HG03097 (cell line): ENCODE data around the gene NRSN1.
"Not testable (repeated sequence)": the region's sequence is repeated elsewhere in the genome, so short reads cannot be mapped to it uniquely, and the experiment has no call there.

Source experiments
- ATAC-seq: cut with Tn5 transposase; IDR thresholded peaks from one replicate; pipeline ENCODE4 v1.9.1; 2021; ENCODE audit not compliant: unreplicated experiment, low FRiP score

Gene NRSN1

DNA sequence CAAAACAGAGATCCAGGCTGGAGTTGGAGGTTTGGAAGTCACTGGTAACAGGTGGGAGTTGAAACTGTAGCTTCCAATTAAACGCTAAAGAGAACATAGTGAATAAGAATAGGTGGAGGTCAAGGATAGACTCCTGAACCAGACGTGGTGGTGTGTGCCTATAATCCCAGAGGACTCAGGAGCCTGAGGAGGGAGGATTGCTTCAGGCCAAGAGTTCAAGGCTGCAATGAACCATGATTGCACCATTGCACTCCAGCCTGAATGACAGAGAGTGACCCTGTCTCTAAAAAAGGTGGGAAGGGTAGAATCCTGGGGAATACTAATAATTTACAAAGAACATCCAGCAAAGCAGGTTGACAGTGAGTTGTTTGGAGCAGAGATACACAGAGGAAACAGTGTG, 13.6 kb downstream of the NRSN1 start:
- ATAC-seq, result no peak

DNA sequence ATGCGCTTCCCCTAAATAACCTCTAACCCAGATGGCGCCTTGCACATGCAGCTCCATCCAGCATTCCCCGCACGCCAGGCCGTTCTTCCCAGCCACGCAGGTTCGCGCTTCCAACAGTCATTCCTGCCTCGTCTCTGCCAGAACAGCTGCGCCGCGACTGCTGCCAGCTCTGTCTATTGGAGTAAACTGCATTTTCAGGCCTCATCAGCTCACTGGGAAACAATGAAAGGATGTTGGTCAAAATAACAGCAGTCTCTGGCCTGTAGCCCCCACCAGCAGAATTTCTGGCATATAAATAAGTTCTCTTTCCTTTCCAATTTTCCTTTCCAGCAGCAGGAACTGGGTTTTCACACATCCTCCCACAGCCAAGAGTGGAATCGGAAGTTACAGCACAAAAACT, 14.6 kb downstream of the NRSN1 start:
- no peak for ATAC-seq

DNA sequence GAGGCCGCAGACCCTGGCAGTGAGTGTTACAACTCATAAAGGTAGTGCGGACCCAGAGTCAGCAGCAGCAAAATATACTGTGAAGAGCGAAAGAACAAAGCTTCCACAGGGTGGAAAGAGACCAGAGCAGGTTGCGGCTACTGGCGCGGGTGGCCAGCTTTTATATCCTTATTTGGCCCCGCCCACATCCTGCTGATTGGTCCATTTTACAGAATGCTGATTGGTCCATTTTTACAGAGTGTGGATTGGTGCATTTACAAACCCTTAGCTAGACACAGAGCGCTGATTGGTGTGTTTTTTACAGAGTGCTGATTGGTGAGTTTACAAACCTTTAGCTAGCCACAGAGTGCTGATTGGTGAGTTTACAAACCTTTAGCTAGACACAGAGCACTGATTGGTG, 16.7 kb downstream of the NRSN1 start:
- ATAC-seq, result not testable (repeated sequence)

DNA sequence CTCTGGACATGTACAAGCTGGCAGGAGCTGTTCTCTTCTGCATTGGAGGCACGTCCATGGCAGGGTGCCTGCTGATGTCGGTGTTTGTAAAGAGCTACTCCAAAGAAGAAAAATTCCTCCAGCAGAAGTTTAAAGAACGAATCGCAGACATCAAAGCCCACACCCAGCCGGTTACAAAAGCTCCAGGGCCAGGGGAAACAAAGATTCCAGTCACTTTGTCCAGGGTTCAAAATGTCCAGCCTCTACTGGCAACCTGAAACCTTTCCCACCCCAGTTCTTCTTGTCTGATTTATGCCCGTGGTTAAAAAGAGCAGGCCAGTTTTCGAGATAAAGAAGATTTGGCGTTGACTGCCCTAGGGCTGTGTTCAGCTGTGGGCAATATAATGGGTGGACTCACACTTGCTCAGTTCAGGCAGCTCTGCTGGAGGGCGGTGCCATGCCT, 19.7 kb downstream of the NRSN1 start:
- ATAC-seq, result no peak

DNA sequence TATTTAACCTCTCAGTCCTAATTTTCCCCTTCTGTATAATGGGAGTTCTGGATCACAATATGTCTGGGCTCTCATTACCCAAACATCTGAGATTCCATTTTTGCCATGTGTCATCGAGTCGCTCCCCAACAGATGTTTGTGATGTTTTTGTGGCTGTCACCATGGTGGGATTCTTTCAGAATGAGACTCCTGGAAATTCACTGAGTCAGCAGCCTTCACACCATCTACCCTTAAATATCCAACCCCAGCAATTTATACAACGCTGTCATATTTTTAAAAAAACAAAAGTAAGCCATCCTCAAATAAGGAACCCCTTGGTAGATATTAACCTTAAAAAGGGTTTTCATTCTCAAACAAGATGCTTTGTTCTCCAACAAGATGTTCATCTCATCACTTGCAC, 20.9 kb downstream of the NRSN1 start:
- no peak for ATAC-seq

DNA sequence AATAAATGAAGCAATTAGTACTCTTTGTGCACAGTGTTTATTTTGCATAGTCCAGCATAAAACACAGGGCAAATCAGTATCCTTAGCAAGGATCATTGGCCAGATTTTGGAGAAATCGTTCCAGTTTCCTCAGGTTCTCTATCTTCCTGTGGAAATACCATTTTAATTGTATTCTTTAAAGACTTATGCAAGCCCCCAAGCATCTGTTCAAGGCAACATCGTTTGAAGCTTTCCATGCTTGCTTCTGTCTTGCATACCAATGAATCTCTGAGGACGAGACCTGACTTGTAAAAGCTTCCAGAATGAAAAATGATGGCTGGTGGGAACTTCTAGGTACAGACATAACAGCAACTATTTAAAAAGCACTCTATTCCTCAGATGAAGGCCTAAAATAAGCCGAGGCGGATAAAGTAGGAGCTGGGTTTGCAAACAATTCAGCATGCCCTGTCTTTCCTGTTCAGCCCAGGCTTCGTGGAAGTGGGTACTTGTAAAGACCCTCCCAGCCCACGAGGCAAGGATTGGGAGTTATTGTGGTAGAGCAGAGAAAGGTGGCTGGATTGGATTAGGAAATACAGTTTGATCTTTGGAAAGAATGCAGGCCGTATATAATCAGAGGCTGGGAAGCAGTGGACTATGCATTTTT, 21.6 kb downstream of the NRSN1 start:
- ATAC-seq, result no peak

DNA sequence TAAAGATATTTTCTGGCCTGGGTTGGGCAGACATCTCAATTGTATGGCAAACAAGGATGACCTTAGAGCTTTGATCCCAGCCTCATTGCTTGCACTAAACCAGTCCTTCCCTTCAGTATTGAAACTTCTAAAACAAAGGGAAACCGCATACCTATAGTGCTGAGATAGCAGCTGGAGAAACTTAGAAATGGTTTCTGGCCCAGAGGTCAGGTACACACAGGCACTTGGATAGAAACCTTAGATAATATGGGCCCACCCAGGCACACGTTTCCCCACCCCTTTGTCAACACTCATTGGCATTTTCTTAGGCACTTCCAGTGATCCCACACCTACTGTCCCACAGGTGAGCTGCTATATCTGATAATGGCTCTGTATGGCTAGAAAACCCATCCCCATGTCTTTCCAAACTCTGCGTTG, 22.1 kb downstream of the NRSN1 start:
- no peak for ATAC-seq

DNA sequence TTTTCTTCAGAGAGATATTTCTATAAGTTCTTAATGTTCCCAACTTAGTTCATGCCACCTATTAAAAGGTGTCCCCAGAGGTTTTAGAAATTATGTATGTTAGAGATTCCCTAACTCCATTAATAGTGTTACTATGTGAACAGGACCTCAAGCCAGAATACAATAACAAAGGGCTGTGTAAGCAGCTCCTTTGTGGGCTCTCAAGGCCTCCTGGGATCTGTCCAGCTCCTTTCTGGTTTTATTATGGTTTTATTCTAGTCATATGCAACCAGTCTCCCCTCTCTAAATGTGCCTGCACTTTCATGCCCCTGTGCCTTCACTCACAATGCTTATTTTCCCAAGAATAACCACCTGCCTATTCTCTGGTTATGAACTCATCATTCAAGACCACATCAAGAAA, 22.7 kb downstream of the NRSN1 start:
- ATAC-seq, result no peak

DNA sequence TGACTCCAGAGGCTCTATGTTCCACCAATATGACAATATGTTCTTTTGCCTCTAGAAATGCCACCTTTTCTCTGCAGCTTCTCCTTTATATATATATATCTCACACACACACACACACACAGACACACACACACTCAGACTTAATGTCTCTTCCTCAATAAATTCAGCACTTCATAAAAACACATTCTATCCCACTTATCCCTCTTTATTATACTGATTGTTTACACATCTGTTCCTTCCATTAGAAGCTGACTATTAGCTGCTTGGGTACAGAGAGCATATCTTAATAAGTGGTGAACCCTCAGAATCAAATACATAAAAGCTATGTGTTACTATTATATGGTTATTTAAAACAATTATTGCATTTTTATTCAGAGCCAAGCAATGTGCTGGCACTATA, 23.3 kb downstream of the NRSN1 start:
- ATAC-seq, result no peak

DNA sequence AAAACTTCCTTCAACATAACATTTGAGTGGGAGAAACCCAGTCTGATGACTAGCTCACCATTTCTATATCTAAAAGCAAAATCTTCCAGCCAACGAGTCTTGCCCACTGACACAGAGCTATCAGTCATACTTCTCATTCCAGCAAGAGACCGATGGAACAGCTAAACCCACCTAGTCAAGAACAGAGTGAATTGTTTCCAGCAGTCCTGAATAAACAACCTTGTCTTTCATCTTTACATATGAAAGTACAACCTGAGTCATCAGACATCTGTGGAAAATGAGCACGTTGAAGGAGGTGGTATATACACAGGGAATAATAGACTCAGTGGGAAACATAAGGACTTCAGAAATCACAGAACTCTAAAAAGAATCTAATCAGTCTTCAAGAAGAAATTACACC, 23.8 kb downstream of the NRSN1 start:
- no peak for ATAC-seq

DNA sequence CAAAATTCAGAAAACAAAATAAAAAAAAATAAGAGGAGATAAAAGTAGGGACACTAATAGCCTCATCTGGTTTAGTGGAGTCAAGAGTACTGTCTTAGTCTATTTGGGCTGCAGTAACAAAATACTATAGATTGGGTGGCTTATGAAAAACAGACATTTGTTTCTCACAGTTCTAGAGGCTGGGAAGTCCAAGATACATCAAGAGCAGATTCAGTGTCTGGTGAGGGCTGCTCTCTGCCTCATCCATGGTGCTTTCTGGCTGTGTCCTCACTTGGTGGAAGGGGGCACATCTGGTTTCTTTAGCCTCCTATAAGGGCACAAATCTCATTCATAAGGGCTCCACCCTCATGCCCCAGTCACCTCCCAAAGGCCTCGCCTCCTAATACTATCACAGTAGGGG, 26.0 kb downstream of the NRSN1 start:
- no peak for ATAC-seq

DNA sequence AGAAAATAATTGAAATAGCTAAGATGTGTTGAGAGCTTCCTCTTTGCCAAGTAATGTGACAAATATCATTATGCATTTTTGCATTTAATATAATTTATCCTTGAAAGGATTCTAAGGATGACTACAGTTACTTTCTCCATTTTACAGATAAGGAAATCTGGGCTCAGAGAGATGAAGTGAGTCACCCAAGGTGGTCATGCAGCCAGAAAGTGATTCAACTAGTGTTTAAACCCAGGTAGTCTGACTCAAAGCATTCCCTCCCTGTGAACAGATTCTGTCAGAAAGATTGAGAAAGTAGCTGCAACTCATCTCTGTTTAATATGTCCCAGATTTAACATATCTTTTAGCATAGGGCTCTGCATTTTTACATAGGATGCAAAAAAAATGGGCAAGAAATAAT, 28.1 kb downstream of the NRSN1 start:
- no peak for ATAC-seq

DNA sequence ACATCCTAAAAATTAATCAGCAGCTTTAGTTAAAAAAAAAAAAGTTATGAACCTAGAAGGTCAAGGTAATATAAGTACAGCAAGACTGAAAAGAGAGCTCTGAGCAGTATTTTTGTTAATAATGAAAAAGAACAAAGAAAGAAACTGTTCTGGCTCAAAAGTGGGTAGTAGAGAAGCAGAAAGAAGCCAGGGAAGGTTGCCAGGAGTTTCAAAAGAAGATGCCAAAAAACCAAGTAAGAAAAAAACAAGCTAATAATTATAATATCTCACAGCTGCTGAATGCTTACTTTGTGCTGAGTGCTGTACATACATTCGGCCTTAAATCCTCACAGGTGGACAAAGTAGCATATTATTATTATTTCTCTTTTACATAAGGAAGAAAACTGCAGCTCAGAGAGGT, 31.9 kb downstream of the NRSN1 start:
- no peak for ATAC-seq

DNA sequence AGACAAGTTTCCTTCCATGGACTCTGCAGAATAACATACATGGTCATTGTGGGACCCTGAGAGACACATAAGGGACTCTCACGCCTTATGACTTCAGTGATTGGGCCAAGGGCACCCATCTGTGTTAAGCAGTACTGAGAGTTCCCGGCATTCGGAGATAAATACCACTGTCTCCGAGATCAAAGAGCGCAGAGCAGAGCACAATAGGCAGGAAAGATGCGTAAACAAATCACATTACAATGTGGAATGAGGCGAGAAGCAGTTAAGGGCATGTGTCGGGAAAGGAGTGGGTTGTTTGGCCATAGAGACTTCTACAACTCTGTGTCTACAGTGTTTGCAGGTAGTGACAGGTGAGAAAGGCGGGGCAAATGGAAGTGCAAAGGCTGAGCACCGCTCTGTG, 57.6 kb downstream of the NRSN1 start:
- no peak for ATAC-seq

DNA sequence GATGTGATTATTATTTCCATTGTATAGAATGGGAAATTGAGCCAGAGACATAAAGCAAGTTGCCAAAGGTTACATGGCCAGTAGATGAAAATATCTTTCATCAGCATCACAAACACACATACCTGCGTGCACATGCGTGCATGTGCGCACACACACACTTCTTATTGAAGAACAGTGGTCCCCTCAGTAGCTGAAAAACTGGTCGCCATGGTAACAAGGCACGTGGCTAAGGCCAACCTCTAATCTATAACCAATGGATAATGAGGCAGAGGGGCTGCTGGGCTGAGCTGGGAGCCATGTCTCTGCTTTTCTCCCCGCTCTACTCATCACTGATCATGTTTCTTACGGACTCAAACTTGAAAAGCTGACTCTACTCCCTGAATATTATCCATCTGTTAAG, 60.3 kb downstream of the NRSN1 start:
- no peak for ATAC-seq

DNA sequence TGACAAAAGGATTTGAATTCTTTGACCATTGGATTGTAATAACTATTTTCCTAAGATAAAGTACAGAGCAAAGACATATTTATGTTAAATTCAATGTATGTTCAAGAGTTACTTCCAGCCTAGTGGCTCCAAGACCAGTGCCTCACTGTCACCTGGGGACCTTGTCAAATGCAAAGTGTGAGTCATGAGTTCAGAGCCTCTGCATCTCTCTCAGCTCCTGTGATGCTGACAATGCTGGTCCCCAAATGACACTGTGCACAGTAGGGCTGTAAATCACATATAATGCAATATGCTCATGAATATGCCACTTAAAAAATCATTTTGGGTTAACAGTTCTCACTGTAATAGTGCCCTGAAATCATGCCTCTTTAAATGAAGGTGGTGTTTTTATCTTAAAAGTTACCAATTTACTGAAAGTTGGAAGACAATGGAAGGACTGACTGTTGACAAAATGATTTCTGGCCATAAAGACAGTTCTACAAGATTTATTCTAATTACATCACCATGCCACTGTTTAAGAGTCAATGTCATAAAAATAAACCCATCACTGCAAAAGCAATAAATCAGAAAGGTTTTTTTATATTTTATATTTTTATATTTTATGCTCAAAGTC, 62.1 kb downstream of the NRSN1 start:
- no peak for ATAC-seq

DNA sequence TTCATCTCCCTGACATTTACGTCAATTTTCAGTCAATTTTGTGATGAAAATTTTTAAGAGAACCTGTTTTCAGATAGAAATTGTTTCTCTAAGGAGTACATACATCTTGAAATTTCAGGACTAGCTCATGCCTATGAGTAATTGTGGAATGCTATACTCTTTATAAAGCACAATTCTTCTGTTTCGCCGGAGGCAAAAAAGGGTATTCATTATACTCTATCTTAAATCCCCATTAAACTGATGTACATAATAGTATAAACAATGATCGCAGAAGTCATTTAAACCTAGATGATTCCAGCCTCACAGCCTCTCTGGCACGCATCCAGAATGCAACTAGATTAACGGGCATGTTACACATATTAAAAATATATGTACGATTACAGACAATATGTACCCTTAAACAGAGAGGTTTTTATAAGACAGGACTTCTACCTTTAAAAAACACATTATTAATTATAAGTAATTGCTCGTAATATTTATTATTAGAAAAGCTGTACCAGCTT, 62.6 kb downstream of the NRSN1 start:
- no peak for ATAC-seq

DNA sequence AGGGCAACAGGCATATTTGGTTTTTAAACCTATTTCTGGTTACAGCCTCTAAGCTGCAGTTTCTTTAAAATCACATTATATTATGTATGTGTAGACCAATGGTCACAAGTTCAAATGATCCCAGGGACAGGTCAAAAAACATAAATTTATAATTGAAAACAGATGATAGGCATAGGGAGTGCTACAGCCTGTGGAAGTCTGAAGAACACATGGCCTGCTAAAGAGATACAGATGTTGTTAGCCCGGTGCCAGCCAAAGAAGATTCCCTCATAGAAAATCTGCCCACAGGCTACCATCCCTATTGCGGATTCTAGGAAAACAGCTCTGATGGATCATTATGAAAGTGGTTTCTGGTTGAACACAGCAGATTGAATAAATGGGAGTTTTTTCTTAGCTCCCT, 65.3 kb downstream of the NRSN1 start:
- no peak for ATAC-seq

DNA sequence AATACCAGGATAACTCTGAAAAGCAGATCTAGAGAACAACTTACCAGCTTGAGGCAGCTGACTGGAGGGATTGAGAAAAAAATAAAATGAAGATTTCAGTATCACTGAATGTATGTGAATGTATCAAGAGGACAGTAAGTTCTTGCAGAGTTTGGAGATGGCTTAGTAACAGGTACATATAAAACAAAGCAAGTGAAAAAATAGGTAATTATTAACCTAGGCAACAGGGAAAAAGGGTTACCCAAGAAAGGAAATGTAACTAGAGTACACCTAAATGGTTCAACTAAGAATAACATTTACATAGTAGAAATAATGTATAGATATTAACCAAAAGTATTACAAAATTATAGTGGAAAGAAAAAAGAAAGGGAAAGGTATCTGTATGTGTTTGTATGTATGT, 67.3 kb downstream of the NRSN1 start:
- no peak for ATAC-seq

DNA sequence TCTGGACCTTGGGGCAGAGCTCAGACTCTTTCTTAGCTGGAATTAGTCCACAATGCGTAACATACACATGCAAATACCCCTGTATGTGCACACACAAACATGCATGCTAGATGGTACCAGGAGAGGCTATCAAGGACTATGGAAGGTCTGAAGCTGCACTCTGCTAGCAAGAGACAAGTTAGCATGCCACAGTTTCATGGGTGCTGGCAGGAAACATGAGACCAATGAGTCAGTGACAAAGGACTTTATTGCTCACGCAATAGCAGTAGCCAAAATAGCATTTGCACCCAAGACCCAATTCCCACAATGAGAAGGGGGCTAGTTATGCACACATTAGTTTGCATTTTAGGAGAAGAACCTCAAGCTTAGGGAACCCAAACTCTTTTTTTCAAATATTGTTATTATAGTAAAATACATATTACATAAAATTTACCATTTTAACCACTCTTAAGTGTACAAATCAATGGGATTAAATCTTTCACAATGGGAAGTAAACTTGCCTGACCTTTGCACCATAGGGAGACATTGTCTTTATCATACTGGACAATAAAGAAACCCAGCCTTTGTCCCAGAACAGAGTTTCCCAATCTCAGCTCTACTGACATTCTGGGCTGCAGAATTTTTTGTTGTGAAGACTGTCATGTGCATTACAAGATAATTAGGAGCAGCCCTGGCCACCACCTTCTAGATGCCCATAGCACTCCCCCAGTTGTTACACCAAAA, 69.1 kb downstream of the NRSN1 start:
- no peak for ATAC-seq

DNA sequence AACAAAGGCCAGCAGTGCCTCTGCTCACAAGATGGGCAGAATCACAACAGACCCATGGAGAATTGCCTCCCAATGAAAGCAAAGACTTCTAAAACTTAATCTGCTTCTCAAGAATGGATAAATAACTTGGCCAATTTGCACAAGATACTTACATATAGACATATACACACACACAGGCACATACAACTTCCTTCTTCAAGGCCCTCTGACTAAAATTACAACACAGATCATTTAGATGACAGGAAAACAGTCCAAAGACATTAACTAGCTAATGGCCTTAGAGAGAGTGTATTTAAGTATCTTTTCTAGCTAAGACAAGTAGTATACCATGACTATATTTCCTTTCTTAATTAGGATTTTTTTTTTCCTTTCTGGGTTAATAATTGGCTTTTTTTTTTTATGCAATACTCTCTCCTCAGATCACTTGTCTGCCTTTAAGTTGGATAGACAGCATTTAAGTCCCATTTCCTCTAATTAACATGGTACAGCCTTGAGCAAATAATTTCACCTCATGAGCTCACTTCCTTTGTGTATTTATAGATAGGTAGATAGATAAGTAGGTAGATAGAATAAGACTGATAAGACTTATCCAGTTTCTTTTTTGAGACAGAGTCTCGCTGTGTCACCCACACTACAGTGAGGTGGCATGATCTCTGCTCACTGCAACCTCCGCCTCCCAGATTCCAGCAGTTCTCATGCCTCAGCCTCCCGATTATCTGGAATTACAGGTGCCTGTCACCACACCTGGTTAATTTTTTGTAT, 70.0 kb downstream of the NRSN1 start:
- no peak for ATAC-seq
